NOMO-1 treated with DMSO at 0.1 percent for 48 hours (cell line): Measurements from ENCODE around the gene TACR1.
"Not testable (repeated sequence)": the region's sequence is repeated elsewhere in the genome, so short reads cannot be mapped to it uniquely, and the experiment has no call there.

Experiments
- DNase-seq: peaks from one replicate; lab custom pipeline; 2025; ENCODE audit not compliant: unreplicated experiment; lab: John Stamatoyannopoulos, UW

TACR1 gene

GRCh38 chr2:75147884-75148283 lies 51.4 kb downstream of the TACR1 start:
- DNase-seq = not testable (repeated sequence)

DNA sequence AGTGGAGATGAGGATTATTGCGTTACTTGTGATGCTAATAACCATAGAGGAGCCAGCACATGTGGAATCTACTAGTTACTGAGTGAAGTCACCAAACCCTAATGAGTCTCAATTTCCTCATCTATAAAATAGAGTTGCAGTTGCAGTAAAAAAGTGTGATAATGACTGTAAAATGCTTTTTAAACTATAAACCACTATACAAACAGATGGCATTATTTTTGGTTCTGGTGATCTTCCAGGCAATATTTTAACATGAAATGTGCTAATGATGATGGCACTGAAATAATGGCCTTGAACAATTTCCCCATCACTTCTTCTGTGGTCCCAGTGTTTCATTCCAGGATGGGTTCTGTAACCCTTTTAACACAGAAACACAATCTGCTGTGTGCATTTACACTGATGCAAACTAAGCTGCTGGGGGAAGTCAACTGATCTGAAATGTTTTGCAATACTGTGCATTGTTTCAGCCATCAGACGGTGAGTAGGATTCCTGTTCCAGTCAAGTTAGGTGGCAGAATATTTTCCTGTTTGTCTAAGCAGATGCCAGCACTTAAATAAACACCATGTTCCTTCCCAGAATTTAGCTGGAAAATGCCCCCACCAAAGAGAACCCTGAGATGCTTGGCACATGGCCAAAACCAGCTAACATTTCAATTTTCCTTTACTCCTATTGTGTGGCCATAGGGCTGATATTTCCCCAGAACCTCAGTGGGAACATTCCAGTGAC lies 52.6 kb downstream of the TACR1 start:
- no peak for DNase-seq

DNA sequence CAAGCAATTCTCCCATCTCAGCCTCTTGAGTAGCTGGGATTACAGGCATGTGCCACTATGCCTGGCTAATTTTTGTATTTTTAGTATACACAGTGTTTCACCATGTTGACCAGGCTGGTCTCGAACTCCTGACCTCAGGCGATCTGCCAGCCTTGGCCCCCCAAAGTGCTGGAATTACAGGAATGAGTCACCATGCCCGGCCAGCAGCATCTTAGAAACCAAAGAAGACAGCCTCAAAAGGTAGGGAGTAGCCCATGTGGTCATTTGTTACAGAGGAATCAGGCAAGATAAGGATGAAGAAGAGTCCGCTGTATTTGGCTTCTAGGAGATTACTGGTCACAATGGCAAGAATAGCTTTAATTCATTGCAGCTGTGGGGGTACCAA lies 53.1 kb downstream of the TACR1 start:
- DNase-seq = not testable (repeated sequence)

DNA sequence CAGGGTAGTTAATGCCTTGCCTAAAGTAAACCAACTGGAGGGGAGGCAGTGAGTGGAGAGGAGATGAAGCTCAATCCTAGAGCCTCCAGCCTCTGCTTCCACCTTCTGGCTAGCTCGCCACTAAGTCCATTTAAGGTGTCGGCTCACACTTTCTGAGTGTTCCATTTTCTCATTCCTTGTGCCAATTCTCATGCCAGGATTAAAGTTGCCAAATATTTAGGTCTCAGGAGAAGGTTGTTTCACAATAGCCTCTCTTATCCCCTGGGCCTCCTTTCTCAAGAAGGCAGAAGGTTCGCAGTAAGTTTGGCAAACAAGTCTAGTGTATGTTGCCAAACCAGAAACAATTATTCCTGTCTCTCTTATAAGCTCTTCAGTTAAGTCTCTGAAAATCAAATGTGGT lies 57.2 kb downstream of the TACR1 start:
- DNase-seq = no peak

DNA sequence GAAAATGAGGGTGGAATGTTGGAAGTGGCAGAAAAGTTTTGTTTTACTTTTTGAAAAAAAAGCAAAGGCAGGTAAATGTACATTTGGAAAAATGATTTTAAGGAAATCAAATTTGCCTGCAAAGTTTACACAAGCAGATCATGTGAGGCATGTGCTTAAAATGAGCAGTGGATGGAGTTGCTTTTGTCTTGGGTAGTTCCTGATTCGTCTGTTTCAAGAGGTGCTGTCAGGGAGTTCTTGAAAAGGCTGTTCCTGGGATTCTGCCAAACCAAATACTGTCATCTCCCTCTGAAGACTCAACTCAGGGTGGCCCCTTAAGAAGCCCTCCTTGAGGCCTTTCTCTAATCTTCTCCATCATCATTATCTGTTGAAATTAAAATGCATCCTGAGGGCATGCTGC lies 59.0 kb downstream of the TACR1 start:
- DNase-seq = no peak

GRCh38 chr2:75139171-75139570 lies 60.1 kb downstream of the TACR1 start:
- no peak for DNase-seq

- DNase-seq = no peak
Observed at GRCh38 chr2:75138528-75138927, 60.8 kb downstream of the TACR1 start.

DNA sequence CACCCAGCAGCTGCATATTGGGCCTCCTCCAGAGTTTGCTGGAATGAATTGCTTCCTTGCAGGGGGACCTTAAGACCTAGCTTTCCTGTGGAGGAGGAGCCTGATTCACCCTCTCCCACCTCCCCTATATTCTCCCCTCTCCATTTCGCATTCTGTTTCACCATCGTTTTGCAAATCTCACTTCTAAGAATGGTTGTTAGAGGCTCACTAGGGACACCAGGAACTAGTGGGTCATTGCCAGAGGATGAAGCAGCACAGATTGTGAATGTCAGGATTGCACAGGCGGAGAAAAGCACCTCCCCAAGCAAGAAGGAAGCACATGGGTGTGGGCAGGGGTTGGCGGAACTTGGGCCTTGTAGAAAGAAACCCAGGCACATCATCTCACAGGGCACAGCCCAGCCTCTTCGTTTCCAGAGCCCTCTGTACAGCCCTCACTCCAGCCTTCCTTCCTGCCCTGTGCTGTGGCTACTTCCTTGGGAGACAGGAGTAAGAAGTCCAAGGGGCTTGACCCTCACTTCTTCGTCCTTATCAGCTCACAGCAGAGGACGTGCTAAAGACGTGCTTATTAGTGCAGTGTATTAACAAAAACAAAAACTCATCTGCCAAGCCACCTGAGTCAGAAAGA lies 63.4 kb downstream of the TACR1 start:
- no peak for DNase-seq

DNA sequence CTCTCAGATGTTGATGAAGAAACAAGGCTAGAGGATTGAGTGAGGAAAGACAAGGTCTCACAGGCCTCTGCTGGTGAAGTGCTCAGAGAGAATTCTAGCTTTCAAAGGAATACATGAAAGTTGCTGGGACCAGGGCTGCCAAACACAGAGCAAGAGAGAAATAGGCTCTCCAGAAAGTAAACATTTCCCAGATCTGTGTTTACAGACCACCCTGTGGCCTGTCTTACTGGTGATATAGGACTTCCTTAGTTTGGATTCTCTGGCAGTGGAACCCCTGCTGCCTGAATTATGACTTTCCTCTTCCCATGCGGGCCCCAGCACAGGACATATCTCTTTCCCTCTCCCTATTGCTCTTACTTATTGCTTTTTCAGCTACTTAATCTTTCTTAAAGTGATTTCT lies 64.5 kb downstream of the TACR1 start:
- no peak for DNase-seq

- no peak for DNase-seq
Observed at GRCh38 chr2:75133621-75134570, 65.4 kb downstream of the TACR1 start.

DNA sequence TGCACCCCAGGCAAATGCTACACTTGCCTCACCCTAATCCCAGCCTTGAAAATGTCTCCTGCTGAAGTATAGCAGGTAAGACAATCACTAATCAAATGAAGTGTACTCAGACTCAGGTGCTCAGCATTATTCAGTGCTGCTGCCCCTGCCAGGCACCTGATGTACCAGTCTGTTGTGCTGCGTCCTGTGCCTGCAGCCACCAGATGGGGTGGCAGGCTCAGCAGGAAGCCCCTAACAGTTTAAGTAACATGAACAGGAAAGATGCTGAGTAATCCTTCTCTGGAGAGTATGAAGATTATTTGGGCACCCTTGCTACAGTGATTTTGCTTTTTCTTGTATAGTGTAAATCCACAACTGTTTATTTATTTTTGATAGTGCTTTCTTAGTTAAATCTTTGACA lies 69.1 kb downstream of the TACR1 start:
- no peak for DNase-seq

- no peak for DNase-seq
Observed at GRCh38 chr2:75123876-75124275, 75.4 kb downstream of the TACR1 start.

- DNase-seq = no peak
Observed at GRCh38 chr2:75113231-75113869, 86.0 kb downstream of the TACR1 start.

- no peak for DNase-seq
Observed at GRCh38 chr2:75108937-75109482, 90.3 kb downstream of the TACR1 start.

DNA sequence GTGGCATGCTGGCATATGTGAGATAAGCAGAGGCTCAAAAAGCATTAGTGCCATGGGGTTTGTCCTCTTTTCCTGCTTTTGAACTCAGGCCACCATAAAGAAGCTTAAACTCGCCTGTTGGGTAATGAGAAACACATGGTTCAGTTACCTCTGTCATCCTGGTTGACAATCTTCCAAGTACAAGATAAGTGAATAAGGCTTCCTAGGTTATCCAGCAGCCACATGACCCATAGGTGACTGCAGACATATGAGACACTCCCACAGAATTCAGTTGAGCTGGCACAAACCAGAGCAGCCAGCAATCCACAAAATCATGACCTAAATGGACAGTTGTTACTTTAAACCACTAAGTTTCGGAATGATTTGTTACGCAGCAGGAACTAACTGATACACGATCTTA lies 97.3 kb downstream of the TACR1 start:
- DNase-seq = no peak

DNA sequence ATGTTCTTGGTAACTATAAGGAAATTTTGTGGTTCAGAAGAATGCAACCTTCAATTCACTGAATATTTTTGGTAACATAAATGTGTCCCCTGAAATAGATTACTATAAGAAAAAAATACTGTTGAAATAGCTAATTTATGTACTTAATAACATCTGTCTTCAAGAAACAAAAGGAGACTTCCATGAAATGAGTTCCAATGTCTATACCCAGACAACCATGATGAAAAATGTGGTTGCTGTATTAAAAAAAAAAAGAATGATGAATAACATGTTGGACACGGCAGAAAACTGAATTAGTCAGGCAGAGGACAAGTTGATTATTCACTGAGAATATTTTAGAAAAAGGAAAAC lies 98.5 kb downstream of the TACR1 start:
- no peak for DNase-seq

GRCh38 chr2:75100011-75100800 lies 99.1 kb downstream of the TACR1 start:
- DNase-seq = no peak

GRCh38 chr2:75099521-75099922 lies 99.8 kb downstream of the TACR1 start:
- no peak for DNase-seq

GRCh38 chr2:75098856-75099255 lies 100.5 kb downstream of the TACR1 start:
- DNase-seq = peak; percentile 26

DNA sequence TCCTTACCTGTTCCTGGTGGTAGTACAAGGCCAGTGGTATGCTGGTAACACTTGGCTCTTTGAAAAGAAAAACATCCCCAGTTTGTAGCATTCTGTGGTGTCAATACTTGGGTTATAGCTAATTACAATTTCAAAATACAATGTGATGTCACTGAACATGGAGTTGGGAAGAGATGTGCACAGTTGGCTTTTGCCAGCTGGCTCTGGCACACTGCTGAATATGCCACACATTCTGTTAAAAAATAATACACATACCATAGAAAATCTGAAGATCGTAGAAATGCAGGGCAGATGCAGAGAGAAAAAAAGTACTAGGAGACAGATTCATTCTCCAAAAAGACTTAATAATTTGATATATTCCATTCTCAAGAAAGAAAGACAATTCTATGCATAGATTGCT lies 101.5 kb downstream of the TACR1 start:
- DNase-seq = no peak
